ENCODE data around the gene COX6A2. TPM values are rescaled to one million over a fixed set of nuclear protein-coding genes. Genes with fewer than 3 reads are reported as not detected.

The COX6A2 gene
- total RNA-seq, 1 experiment from 2014 or later: not detected

- Histone ChIP-seq H3K79me2 (ENCODE audit: low read depth) (no peaks in the 10 kb centered on the region), H2AFZ (no peak overlapping the region), H3K9me3 (ENCODE audit: insufficient read depth, low read depth) (no peaks in the 10 kb centered on the region), H3K27me3 (ENCODE audit: insufficient read depth, low read depth) (peaks cover 19% of the 10 kb centered on the region), H3K9me2 (ENCODE audit: insufficient read depth) (no peaks in the 10 kb centered on the region), H3K4me2 (no peak overlapping the region), H3F3A (ENCODE audit: insufficient read depth, low read depth) (no peaks in the 10 kb centered on the region), H3K4me1 (replicated peaks; ENCODE audit: insufficient read depth) (no peaks in the 10 kb centered on the region), H3K36me3 (ENCODE audit: low read depth) (no peaks in the 10 kb centered on the region), H4K20me1 (ENCODE audit: insufficient read depth) (no peaks in the 10 kb centered on the region), H3K27ac (no peak overlapping the region), H3K4me3 (no peak overlapping the region)
- TF ChIP-seq, protein P1, sequence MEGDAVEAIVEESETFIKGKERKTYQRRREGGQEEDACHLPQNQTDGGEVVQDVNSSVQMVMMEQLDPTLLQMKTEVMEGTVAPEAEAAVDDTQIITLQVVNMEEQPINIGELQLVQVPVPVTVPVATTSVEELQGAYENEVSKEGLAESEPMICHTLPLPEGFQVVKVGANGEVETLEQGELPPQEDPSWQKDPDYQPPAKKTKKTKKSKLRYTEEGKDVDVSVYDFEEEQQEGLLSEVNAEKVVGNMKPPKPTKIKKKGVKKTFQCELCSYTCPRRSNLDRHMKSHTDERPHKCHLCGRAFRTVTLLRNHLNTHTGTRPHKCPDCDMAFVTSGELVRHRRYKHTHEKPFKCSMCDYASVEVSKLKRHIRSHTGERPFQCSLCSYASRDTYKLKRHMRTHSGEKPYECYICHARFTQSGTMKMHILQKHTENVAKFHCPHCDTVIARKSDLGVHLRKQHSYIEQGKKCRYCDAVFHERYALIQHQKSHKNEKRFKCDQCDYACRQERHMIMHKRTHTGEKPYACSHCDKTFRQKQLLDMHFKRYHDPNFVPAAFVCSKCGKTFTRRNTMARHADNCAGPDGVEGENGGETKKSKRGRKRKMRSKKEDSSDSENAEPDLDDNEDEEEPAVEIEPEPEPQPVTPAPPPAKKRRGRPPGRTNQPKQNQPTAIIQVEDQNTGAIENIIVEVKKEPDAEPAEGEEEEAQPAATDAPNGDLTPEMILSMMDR (conservative IDR thresholded peaks at IDR 0.05): no peak
- TF ChIP-seq EZH2 (IDR thresholded peaks at IDR 0.05; ENCODE audit: low read depth): no peak
- CTCF ChIA-PET: interaction anchor here (0.6 kb wide), 1 partner anchor 449 kb away, joined by 4 read pairs; no protein-coding TSS in a partner anchor
- peak in 1 of 2 experiments; percentile 47 for DNase-seq
- POLR2A ChIA-PET (ENCODE audit: unreplicated experiment): interaction anchor here (0.7 kb wide), 1 partner anchor 1425 kb away, joined by 3 read pairs; no protein-coding TSS in a partner anchor
- intact Hi-C loops (cut with micrococcal nuclease; ENCODE audit: unreplicated experiment): no loop called here
- no TSS peak for BruUV-seq (replicated peaks)
Measured at GRCh38 chr16:31428638-31429247, 583 bp upstream of the COX6A2 start.

DNA sequence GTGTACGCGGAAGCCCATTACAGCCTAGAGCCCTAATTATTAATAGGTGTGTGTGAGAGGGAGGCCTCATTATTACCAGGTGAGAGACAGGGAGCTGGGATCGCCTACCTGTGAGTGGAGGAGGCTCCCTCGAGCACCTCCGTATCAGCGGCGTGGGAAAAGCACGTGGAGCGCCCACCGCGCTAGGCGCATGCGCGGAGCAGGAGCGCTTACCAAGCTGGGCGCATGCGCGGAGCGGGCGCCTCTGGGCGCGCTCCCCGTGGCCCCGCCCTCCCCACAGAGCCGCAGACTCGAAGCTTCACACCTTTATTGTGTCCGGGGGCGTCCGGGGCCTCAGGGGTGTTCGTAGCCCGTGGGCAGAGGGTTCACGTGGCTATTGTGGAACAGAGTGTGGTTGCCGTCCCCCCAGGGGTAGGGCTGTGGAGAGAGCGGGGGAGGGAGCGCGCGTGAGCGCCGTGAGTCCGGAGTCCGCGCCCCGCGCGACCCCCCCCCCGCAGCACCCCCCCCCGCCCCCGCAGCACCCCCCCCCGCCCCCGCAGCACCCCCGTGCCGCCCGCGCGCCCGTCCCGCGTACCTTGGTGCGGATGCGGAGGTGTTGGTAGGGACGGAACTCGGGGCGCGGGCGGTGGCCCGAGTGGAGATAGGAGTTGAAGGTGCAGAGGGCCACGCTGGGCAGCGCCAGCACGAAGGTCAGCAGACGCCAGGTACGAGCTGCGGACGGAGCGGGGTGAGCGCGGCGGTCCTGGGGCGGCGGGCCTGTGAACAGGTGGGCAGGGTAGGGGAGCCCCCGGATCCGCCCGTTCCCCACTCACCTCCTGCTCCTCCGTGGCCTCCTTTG is 500 bp downstream of the COX6A2 start:
- Histone ChIP-seq H3K27ac (no peak overlapping the region), H3K4me2 (no peak overlapping the region), H3K9me2 (ENCODE audit: insufficient read depth) (no peaks in the 10 kb centered on the region), H3K36me3 (ENCODE audit: low read depth) (no peaks in the 10 kb centered on the region), H2AFZ (no peak overlapping the region), H3K9me3 (ENCODE audit: insufficient read depth, low read depth) (no peaks in the 10 kb centered on the region), H3F3A (ENCODE audit: insufficient read depth, low read depth) (no peaks in the 10 kb centered on the region), H3K4me1 (replicated peaks; ENCODE audit: insufficient read depth) (no peaks in the 10 kb centered on the region), H3K27me3 (ENCODE audit: insufficient read depth, low read depth) (peaks cover 30% of the 10 kb centered on the region), H3K79me2 (ENCODE audit: low read depth) (no peaks in the 10 kb centered on the region), H3K4me3 (no peak overlapping the region), H4K20me1 (ENCODE audit: insufficient read depth) (no peaks in the 10 kb centered on the region)
- DNase-seq: no peak
- intact Hi-C loops (cut with micrococcal nuclease; ENCODE audit: unreplicated experiment): no loop called here
- TF ChIP-seq, protein P1 (conservative IDR thresholded peaks at IDR 0.05): no peak
- no peak for TF ChIP-seq EZH2 (IDR thresholded peaks at IDR 0.05; ENCODE audit: low read depth)
- ChIA-PET CTCF (no interaction called here), POLR2A (ENCODE audit: unreplicated experiment) (no interaction called here)
- BruUV-seq (replicated peaks): no TSS peak

GRCh38 chr16:31423801-31424200 is 4.4 kb downstream of the COX6A2 start:
- Histone ChIP-seq H2AFZ (no peak overlapping the region), H3K79me2 (ENCODE audit: low read depth) (no peaks in the 10 kb centered on the region), H4K20me1 (ENCODE audit: insufficient read depth) (no peaks in the 10 kb centered on the region), H3K4me3 (no peak overlapping the region), H3F3A (ENCODE audit: insufficient read depth, low read depth) (no peaks in the 10 kb centered on the region), H3K36me3 (ENCODE audit: low read depth) (no peaks in the 10 kb centered on the region), H3K4me1 (replicated peaks; ENCODE audit: insufficient read depth) (no peaks in the 10 kb centered on the region), H3K27me3 (ENCODE audit: insufficient read depth, low read depth) (peaks cover 49% of the 10 kb centered on the region), H3K27ac (no peak overlapping the region), H3K9me3 (ENCODE audit: insufficient read depth, low read depth) (no peaks in the 10 kb centered on the region), H3K4me2 (no peak overlapping the region), H3K9me2 (ENCODE audit: insufficient read depth) (no peaks in the 10 kb centered on the region)
- no TSS peak for BruUV-seq (replicated peaks)
- no peak for TF ChIP-seq EZH2 (IDR thresholded peaks at IDR 0.05; ENCODE audit: low read depth)
- TF ChIP-seq, protein P1 (conservative IDR thresholded peaks at IDR 0.05): no peak
- CTCF ChIA-PET: no interaction called here
- POLR2A ChIA-PET (ENCODE audit: unreplicated experiment): no interaction called here
- intact Hi-C loops (cut with micrococcal nuclease; ENCODE audit: unreplicated experiment): no loop called here
- no peak for DNase-seq
